HCT116 (cell line): ENCODE data around the gene LCLAT1.

Experiments used
- CEBPB ChIP-seq: IDR thresholded peaks from 2 replicates; pipeline ENCODE4 v1.6.1; 2012; ENCODE audit warnings: low read depth
- EGR1 ChIP-seq: IDR thresholded peaks from 2 replicates; pipeline ENCODE4 v1.6.1; 2012; ENCODE audit warnings: low read depth
- POLR2AphosphoS5 ChIP-seq: IDR thresholded peaks from 2 replicates; pipeline ENCODE4 v1.6.1; 2011; ENCODE audit warnings: mild to moderate bottlenecking, low read depth, low read length, moderate library complexity
- SIN3A ChIP-seq: IDR thresholded peaks from 2 replicates; pipeline ENCODE4 v1.6.1; 2012; ENCODE audit warnings: low read depth
- TF ChIP-seq, protein P1 (sequence below), 3 experiments: fragments of 200-600 bp in 1 of 3; sonication (generic) in 1 of 3; IDR thresholded peaks in 2 of 3; conservative IDR thresholded peaks in 1 of 3; 2 replicates each; pipeline ENCODE4 v1.5.1; 2012 to 2017; ENCODE audit warnings: low read depth in 2 of 3, low read length in 2 of 3, antibody characterized with exemption in 1 of 3, borderline replicate concordance in 1 of 3, control low read depth in 1 of 3, mild to moderate bottlenecking in 1 of 3, mixed read lengths in 1 of 3, mixed run types in 1 of 3, moderate library complexity in 1 of 3; ENCODE audit not compliant: insufficient read depth in 1 of 3
- TF ChIP-seq, protein P2 (sequence below): IDR thresholded peaks from 2 replicates; pipeline ENCODE4 v1.6.1; 2012

DNA sequence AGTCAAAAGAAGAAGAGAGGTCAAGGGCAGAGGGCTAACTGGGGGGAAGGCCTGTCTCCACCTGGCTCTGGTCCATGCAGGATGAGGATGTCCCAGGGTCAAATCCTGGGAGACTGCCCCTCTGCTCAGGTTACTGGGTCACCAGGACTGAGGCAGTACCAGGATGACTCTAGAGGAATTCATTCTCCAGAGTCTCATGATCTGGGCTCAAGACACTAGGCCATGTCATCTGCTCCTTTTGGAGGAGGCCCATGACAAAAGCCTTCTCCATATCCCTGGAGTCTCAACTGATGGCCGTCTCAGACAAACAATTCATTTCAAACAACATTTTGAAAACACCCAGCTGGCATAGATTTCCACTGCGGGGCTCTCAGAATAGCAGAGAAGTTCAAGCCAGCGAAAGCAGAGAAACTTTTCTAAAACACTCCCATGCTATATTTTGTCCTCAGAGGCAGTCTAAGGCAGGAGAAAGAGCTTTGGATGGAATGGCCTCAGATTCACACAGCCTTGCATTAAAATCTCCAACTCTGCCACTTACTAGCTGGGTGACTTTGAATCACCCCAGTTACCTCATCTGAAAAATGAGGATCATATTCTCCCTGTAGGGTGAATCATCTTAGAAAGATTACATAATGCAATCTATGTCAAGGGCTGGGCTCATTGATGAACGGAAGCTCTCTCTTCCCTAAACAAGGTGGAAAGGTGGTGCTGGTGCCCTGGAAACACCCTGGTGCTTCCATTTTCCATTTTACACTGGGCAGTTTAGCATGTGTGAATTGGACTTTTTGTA lies 48.8 kb upstream of the LCLAT1 start:
- TF ChIP-seq, protein P1, sequence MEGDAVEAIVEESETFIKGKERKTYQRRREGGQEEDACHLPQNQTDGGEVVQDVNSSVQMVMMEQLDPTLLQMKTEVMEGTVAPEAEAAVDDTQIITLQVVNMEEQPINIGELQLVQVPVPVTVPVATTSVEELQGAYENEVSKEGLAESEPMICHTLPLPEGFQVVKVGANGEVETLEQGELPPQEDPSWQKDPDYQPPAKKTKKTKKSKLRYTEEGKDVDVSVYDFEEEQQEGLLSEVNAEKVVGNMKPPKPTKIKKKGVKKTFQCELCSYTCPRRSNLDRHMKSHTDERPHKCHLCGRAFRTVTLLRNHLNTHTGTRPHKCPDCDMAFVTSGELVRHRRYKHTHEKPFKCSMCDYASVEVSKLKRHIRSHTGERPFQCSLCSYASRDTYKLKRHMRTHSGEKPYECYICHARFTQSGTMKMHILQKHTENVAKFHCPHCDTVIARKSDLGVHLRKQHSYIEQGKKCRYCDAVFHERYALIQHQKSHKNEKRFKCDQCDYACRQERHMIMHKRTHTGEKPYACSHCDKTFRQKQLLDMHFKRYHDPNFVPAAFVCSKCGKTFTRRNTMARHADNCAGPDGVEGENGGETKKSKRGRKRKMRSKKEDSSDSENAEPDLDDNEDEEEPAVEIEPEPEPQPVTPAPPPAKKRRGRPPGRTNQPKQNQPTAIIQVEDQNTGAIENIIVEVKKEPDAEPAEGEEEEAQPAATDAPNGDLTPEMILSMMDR (IDR thresholded peaks at IDR 0.05 in 2 of 3, conservative IDR thresholded peaks at IDR 0.05 in 1 of 3; ENCODE audit: borderline replicate concordance in 1 of 3, insufficient read depth in 1 of 3, low read depth in 2 of 3, low read length in 2 of 3), result no peak
- TF ChIP-seq SIN3A (no peak), EGR1 (no peak), POLR2AphosphoS5 (no peak), CEBPB (no peak)
- TF ChIP-seq, protein P2, sequence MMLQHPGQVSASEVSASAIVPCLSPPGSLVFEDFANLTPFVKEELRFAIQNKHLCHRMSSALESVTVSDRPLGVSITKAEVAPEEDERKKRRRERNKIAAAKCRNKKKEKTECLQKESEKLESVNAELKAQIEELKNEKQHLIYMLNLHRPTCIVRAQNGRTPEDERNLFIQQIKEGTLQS, result no peak
